Activated T-helper 1 cell treated with Interleukin-2 at 50 U/mL for 16 hours (primary cell): ENCODE results near the gene SLC12A8.

Experiments used
- DNase-seq: peaks from one replicate; pipeline ENCODE4 v3.0.0-alpha.2; 2020; ENCODE audit warnings: low read depth

SLC12A8 gene

GRCh38 chr3:125212509-125213363 is at the start of gene SLC12A8:
Gene SLC12A8, minus strand, starts transcription at chr3:125212748. Its CDS starts 1,399 bp downstream, at chr3:125211349.
- DNase-seq, result no peak

GRCh38 chr3:125262161-125262560 is 49.6 kb upstream of the SLC12A8 start:
- DNase-seq, result no peak

GRCh38 chr3:125261031-125261430 is 48.5 kb upstream of the SLC12A8 start:
- DNase-seq, result no peak

GRCh38 chr3:125260158-125260557 is 47.6 kb upstream of the SLC12A8 start:
- no peak for DNase-seq

- DNase-seq, result no peak
Observed at GRCh38 chr3:125257536-125257935, 45.0 kb upstream of the SLC12A8 start.

- DNase-seq, result no peak
Observed at GRCh38 chr3:125256675-125257074, 44.1 kb upstream of the SLC12A8 start.

- no peak for DNase-seq
Observed at GRCh38 chr3:125250973-125251372, 38.4 kb upstream of the SLC12A8 start.

GRCh38 chr3:125246237-125246636 is 33.7 kb upstream of the SLC12A8 start:
- DNase-seq, result no peak

- DNase-seq, result no peak
Observed at GRCh38 chr3:125245521-125245920, 33.0 kb upstream of the SLC12A8 start.

- no peak for DNase-seq
Observed at GRCh38 chr3:125240496-125240895, 27.9 kb upstream of the SLC12A8 start.

- no peak for DNase-seq
Observed at GRCh38 chr3:125239266-125239665, 26.7 kb upstream of the SLC12A8 start.

GRCh38 chr3:125238759-125239158 is 26.2 kb upstream of the SLC12A8 start:
- no peak for DNase-seq

GRCh38 chr3:125236331-125236903 is 23.9 kb upstream of the SLC12A8 start:
- DNase-seq, result no peak

- no peak for DNase-seq
Observed at GRCh38 chr3:125234831-125235230, 22.3 kb upstream of the SLC12A8 start.

GRCh38 chr3:125232401-125232800 is 19.9 kb upstream of the SLC12A8 start:
- DNase-seq, result no peak

- no peak for DNase-seq
Observed at GRCh38 chr3:125231895-125232294, 19.3 kb upstream of the SLC12A8 start.

GRCh38 chr3:125229707-125230106 is 17.2 kb upstream of the SLC12A8 start:
- DNase-seq, result no peak

GRCh38 chr3:125229168-125229567 is 16.6 kb upstream of the SLC12A8 start:
- DNase-seq, result no peak

- DNase-seq, result no peak
Observed at GRCh38 chr3:125221831-125222230, 9.3 kb upstream of the SLC12A8 start.

GRCh38 chr3:125220727-125221429 is 8.3 kb upstream of the SLC12A8 start:
- no peak for DNase-seq

GRCh38 chr3:125220183-125220582 is 7.6 kb upstream of the SLC12A8 start:
- no peak for DNase-seq

GRCh38 chr3:125219261-125219701 is 6.7 kb upstream of the SLC12A8 start:
- DNase-seq, result no peak

GRCh38 chr3:125214738-125215137 is 2.2 kb upstream of the SLC12A8 start:
- DNase-seq, result no peak
